Smooth muscle cell (in vitro differentiated cells): ENCODE measurements around the gene CLMN. TPM values are rescaled to one million over a fixed set of nuclear protein-coding genes. Genes with fewer than 3 reads are reported as not detected.

Experiments
- DNase-seq: peaks from one replicate; lab custom pipeline; 2025; ENCODE audit not compliant: unreplicated experiment; lab: John Stamatoyannopoulos, UW
- H2AFZ ChIP-seq: fragments of 200-600 bp; sonication (generic); 2 replicates; pipeline ENCODE4 v1.6.0; 2016; ENCODE audit warnings: antibody characterized with exemption, low read depth, mild to moderate bottlenecking
- H3F3A ChIP-seq: fragments of 200-600 bp; sonication (generic); 2 replicates; pipeline ENCODE4 v1.6.0; 2017; ENCODE audit warnings: antibody characterized with exemption, low read depth
- H3K27ac ChIP-seq: fragments of 200-600 bp; sonication (generic); 2 replicates; pipeline ENCODE4 v1.5.1; 2016; ENCODE audit warnings: low read depth, mild to moderate bottlenecking
- H3K27me3 ChIP-seq: fragments of 200-600 bp; sonication (generic); 2 replicates; pipeline ENCODE4 v1.6.1; 2016; ENCODE audit warnings: low read depth, mild to moderate bottlenecking
- H3K36me3 ChIP-seq: fragments of 200-600 bp; sonication (generic); 2 replicates; pipeline ENCODE4 v1.5.1; 2016; ENCODE audit warnings: low read depth
- H3K4me1 ChIP-seq: fragments of 200-600 bp; sonication (generic); 2 replicates; pipeline ENCODE4 v1.5.1; 2016; ENCODE audit warnings: low read depth
- H3K4me2 ChIP-seq: fragments of 200-600 bp; sonication (generic); 2 replicates; pipeline ENCODE4 v1.6.0; 2016; ENCODE audit warnings: mild to moderate bottlenecking
- H3K4me3 ChIP-seq: fragments of 200-600 bp; sonication (generic); 2 replicates; pipeline ENCODE4 v1.5.1; 2016; ENCODE audit warnings: mild to moderate bottlenecking
- H3K79me2 ChIP-seq: fragments of 200-600 bp; sonication (generic); 2 replicates; pipeline ENCODE4 v1.6.0; 2016; ENCODE audit warnings: low read depth, mild to moderate bottlenecking
- H3K9ac ChIP-seq: fragments of 200-600 bp; sonication (generic); 2 replicates; pipeline ENCODE4 v1.6.0; 2016; ENCODE audit warnings: low read depth
- H3K9me3 ChIP-seq: fragments of 200-600 bp; sonication (generic); replicated peaks from 2 replicates; pipeline ENCODE4 v1.5.1; 2016; ENCODE audit warnings: low read depth
- H4K20me1 ChIP-seq: fragments of 200-600 bp; sonication (generic); 2 replicates; pipeline ENCODE4 v1.6.0; 2016; ENCODE audit warnings: low read depth
- CTCF ChIP-seq: fragments of 200-600 bp; sonication (generic); IDR thresholded peaks from 2 replicates; pipeline ENCODE4 v1.5.1; 2017; ENCODE audit warnings: borderline replicate concordance, mild to moderate bottlenecking, antibody characterized with exemption; ENCODE audit not compliant: insufficient read depth, poor library complexity, severe bottlenecking
- WGBS: methylation state at CpG from one replicate; pipeline ENCODE4 v1.1.7; 2016; ENCODE audit warnings: low lambda C conversion rate; 5-methylcytosine and 5-hydroxymethylcytosine counted together
- polyA plus RNA-seq: library from polyadenylated mRNA; unstranded; fragments of >200 nt; fragmentation: Nextera tagmentation; extraction: Ambion mirVana; gene quantifications from 2 replicates; pipeline ENCODE4 v1.2.1, GENCODE V29; 2016
- total RNA-seq: library from RNA; depleted of rRNA; stranded (reverse); fragments of >200 nt; gene quantifications from 2 replicates; pipeline ENCODE4 v1.2.3, GENCODE V29; 2014

CLMN gene
- total and polyA plus RNA-seq, 2 experiments from 2014 or later, result 1.3 to 3.5 TPM

DNA sequence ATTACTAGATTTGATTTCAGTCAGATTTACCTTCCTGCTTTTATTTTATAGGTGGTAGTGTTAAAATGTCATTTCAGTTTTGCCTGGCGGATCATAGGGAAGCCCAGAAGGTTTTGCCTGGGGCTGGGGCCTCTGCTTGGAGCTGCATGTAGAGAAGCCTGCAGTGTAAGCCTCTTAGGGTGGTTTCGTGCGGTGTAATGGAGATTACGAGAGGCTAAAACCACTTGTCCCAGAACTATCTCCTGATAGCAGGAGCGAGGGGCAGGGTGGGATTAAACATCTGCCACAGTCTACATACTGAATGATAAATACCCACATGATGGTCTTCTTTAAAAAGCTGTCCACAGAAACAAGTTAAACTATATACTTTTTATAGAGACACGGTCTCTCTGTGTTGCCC, 127.4 kb downstream of the CLMN start:
- H3K4me3 ChIP-seq, result no peak overlapping the region
- TF ChIP-seq CTCF, result no peak
- H3K4me1 ChIP-seq, result peaks cover 4% of the 10 kb centered on the region
- no peak overlapping the region for H3K27ac ChIP-seq
- no peaks in the 10 kb centered on the region for H3K27me3 ChIP-seq
- no peaks in the 10 kb centered on the region for H3F3A ChIP-seq
- H3K9ac ChIP-seq, result no peak overlapping the region
- H3K9me3 ChIP-seq, result no peaks in the 10 kb centered on the region
- H3K36me3 ChIP-seq, result no peaks in the 10 kb centered on the region
- no peak overlapping the region for H2AFZ ChIP-seq
- whole genome bisulfite sequencing, result 64% methylated on average over 6 of the region's 6 CpGs
- no peaks in the 10 kb centered on the region for H3K79me2 ChIP-seq
- no peaks in the 10 kb centered on the region for H4K20me1 ChIP-seq
- H3K4me2 ChIP-seq, result no peak overlapping the region
- DNase-seq, result no peak

DNA sequence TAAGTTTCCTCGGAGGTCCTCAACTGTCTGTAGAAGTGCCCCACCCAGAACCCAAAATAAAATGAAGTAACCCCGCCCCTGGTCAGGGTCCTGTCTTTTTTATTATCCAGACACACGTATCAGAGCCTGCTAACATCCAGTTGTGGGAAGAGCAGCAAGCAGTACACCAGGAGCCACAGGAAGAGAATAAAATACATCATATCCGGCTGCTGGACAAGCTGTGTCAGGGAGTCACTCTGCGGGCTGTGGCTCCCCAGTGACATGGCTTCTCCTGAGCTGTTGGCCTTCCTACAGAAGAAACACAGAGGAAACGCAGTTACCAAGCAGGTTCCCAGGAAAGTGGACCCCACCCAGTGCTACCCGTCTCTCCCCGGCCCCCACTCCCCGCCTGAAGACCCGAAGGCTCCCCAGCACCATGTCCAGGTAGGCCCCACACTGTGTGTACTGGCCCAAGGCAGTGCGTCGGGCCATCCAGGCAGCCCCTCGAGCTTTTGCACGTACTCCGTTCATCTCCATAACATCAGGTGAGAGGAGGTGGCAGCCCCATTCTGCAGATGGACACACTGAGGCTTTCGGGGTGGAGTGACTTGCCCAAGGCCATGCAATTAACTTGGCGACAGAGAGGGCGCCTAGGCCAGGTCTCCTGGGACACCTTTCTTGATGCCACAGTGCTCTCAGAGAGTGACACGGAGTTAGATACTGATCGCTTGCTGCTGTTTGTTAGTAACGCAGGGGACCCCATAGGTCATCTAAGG, 128.1 kb downstream of the CLMN start:
- no peak for DNase-seq
- no peak overlapping the region for H3K27ac ChIP-seq
- WGBS, result 95% methylated on average over 21 of the region's 21 CpGs
- H3K79me2 ChIP-seq, result no peaks in the 10 kb centered on the region
- no peak overlapping the region for H3K9ac ChIP-seq
- H3K27me3 ChIP-seq, result no peaks in the 10 kb centered on the region
- no peak overlapping the region for H2AFZ ChIP-seq
- H3K4me3 ChIP-seq, result no peak overlapping the region
- H3K4me2 ChIP-seq, result no peak overlapping the region
- H3K9me3 ChIP-seq, result no peaks in the 10 kb centered on the region
- H4K20me1 ChIP-seq, result no peaks in the 10 kb centered on the region
- TF ChIP-seq CTCF, result no peak
- no peaks in the 10 kb centered on the region for H3F3A ChIP-seq
- H3K36me3 ChIP-seq, result no peaks in the 10 kb centered on the region
- peaks cover 4% of the 10 kb centered on the region for H3K4me1 ChIP-seq

DNA sequence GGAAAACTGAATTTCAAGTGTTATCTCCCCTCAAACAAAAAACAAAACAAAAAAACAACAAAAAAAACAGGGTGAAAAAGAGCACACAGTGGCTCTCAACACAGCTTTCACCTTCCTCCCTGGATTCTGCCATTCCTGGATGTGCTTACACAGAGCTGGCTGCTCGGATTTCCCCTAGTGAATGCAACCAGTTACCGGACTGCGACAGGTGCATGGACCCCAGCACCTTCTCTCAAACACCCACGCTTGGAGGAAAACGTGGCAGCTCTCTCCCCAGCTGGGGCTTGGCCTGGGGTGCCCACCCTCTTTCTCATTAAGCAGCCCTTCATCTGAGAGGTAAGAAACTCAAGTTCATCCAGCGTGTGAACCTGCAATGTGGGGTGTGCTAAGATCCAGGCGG, 128.9 kb downstream of the CLMN start:
- Histone ChIP-seq H3K79me2 (no peaks in the 10 kb centered on the region), H3K27ac (no peak overlapping the region), H3K4me1 (peaks cover 4% of the 10 kb centered on the region), H3F3A (no peaks in the 10 kb centered on the region), H3K9me3 (no peaks in the 10 kb centered on the region), H3K36me3 (no peaks in the 10 kb centered on the region), H3K27me3 (no peaks in the 10 kb centered on the region), H2AFZ (no peak overlapping the region), H3K4me2 (no peak overlapping the region), H4K20me1 (no peaks in the 10 kb centered on the region), H3K4me3 (no peak overlapping the region), H3K9ac (no peak overlapping the region)
- TF ChIP-seq CTCF, result no peak
- DNase-seq, result no peak
- 94% methylated on average over 7 of the region's 7 CpGs for WGBS

DNA sequence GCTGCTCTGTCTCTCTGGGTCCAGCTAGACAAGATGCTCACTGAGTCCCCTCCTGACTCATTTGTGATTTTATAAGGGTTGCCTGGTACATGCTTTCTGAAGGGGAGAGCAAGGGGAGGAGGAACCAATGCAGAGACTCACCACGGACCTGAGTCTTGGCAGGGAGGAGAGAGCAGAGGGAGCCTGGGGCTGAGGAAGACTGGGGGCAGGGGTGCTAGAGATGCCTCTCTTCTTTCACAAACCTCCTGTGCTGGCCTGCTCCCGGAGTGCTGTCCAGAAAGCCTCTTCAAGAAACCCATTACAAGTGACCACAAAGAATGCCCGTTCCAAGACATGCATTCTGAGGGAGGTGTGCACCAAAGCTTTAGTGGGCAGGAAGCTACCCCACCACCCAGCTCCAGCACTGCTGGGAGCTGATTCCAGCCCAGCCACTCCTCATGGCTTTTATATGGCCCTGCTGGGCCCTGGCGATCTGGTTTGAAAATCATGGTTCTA, 129.3 kb downstream of the CLMN start:
- no peaks in the 10 kb centered on the region for H3K9me3 ChIP-seq
- no peak overlapping the region for H3K4me2 ChIP-seq
- H3K4me1 ChIP-seq, result peaks cover 4% of the 10 kb centered on the region
- H3K36me3 ChIP-seq, result no peaks in the 10 kb centered on the region
- no peak for TF ChIP-seq CTCF
- H3K27ac ChIP-seq, result no peak overlapping the region
- WGBS, result 58% methylated on average over 4 of the region's 4 CpGs
- H3K79me2 ChIP-seq, result no peaks in the 10 kb centered on the region
- DNase-seq, result no peak
- no peak overlapping the region for H3K9ac ChIP-seq
- no peak overlapping the region for H2AFZ ChIP-seq
- H3F3A ChIP-seq, result no peaks in the 10 kb centered on the region
- no peaks in the 10 kb centered on the region for H3K27me3 ChIP-seq
- no peak overlapping the region for H3K4me3 ChIP-seq
- H4K20me1 ChIP-seq, result no peaks in the 10 kb centered on the region
